IPS DF 19.7 (cell line): Measurements from ENCODE around the gene BANF1.
A peak's percentile ranks its signal among the peaks of the same experiment; 100 is the strongest.

Experiments
- DNase-seq: peaks from one replicate; pipeline ENCODE4 v3.0.0-alpha.2; 2013; ENCODE audit warnings: low read depth, low spot score

BANF1 gene

GRCh38 chr11:66039765-66040164 is 37.5 kb downstream of the BANF1 start:
- no peak for DNase-seq

GRCh38 chr11:66042227-66042995 is 40.1 kb downstream of the BANF1 start:
- DNase-seq, result no peak

DNA sequence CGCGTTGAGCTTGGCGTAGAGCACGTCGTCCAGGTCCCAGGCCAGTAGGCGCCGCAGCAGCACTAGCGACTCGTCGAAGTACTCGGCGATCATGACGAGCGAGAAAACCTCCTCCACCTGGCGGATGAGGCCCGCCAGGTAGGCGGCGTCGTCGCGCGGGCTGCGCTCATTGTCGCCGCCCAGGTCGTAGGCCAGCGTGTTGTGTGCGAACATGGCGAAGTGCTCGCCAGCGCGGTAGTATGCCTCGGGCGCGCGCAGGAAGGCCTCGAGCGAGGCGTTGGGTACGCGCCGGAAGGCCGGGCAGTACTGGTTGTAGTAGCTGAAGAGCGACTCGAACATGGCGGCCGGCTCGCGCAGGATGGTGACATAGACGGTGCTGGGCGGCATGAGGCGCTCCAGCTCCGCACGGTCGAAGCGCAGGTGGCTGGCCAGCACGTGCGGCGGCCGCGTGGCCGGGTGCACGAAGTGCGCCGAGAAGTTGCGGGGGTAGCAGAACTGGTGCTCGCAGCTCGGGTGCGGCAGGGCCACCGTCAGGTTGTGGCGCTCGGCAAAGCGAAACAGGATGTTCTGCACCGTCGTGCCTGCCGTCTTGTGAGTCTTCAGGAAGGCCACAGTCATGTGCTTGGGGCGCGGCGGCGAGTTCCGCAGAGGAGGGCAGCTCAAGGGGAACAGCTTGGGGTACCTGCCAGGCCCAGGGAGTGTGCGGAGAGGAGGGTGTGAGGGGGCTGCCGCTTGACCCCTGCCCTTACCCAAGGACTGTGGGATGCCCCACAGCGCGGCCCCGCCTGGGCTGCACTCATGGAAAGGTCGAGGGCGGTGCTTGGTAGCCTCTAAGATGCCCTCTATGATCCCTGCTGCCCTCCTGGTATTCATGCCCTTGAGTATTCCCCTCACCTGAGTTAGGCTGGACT is 40.9 kb downstream of the BANF1 start:
- no peak for DNase-seq

- DNase-seq, result no peak
These were observed 42.5 kb downstream of the BANF1 start for GRCh38 chr11:66044757-66045156.

- DNase-seq, result peak; percentile 50
These were observed 42.9 kb downstream of the BANF1 start for GRCh38 chr11:66045177-66045639.

GRCh38 chr11:66046901-66047300 is 44.6 kb downstream of the BANF1 start:
- no peak for DNase-seq

- no peak for DNase-seq
These were observed 45.5 kb downstream of the BANF1 start for GRCh38 chr11:66047541-66048365.

DNA sequence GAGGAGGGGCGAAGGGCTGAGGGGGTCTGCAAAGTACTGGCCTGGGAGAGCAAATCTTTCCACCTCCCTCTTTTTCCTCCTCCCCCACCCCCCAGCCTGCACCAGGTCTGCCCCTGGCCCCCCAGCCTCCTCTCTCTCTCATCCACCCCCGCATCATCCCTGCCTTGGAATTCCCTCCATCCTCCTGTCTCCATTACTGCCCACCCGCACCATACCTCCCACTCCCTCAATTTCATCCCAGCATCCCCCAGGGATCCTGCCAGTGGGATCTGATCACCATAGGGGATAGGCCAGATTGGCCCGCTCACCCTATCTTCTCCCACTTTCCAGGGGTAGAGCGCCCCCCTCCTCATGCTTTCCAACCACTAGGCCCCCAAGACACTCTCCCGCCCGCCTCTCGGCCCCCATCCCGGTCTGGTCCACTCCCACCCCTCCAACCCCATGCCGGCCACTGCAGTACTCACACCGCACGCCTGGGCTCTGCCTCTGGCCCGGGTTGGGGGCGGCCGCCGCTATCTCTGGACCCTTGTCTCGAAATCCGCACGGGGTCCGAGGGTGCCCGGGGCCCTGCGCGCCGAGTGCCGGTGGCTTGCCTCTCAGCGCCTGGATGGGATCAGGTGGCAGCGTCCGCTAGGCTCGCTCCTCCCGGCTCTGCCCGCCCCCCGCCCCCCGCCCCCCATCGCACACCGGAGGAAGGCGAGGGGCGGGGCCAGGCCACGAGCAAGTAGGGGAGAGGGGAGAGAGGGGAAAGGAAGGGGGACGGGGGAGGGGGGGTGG is 46.4 kb downstream of the BANF1 start, which contains the start of gene GAL3ST3:
Gene GAL3ST3, minus strand, starts transcription at position 615 of the 777 bp plus-strand sequence. CDS start 3,746 bp downstream, outside the sequence.
- no peak for DNase-seq

GRCh38 chr11:66050581-66051231 is 48.4 kb downstream of the BANF1 start:
- no peak for DNase-seq

DNA sequence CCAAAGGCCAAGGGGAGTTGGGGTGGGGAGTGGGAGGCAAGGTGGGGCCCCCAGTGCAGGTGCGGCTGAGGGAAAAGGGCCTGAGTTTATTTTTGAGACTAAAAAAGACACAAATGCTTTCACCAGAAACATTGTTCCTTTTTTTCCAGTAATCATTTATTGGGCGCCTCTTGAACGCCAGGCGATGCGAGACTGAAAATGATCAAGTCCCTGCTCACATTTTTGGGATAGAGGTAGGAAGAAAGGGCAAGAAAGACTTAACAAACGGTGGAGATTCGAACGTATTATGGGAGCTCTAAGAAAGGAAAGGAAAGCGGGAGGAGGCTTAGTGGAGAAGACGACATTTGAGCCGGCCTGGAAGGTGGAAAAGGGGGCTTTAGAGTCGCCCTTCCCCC is 49.1 kb downstream of the BANF1 start:
- no peak for DNase-seq

DNA sequence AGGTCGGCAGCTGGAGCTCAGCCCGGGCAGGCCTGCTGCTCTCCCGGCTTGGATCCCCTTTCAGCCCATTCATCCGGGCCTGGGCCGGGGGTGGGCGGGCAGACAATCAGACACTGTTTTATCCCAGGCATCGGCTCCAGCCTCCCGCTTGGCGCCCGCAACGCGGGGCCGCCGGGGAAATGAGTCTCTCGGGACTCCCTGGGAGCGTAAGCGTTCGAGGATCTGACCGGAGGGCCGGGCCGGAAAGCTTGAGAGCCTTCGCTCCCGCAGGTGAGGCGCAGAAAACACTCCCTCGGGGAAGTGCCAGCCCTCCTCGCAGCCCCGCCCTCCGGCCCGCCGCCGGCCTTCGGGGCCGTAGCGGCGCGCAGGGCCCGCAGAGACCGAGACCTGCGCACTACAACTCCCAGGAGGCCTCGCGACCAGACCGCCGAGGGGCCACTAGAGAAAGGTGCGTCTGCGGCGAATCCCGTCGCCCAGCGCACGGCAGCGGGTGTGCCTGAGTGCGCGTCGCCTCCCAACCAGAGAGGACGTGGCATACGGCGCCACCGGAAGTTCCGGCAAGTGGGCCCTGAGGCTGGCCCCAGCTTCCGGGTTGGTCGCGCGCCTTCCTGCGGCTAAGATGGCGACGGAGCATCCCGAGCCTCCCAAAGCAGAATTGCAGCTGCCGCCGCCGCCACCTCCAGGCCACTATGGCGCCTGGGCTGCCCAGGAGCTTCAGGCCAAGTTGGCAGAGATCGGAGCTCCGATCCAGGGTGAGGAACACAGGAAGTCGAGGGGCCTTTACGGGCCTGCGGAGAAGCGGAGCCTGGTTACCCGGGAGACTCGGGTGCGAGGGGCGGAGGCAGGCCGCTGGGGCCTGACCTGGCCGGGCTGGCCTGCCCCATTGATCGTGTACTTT is 49.7 kb downstream of the BANF1 start, which contains the start of gene SF3B2:
Gene SF3B2, plus strand, starts transcription at position 599 of the 898 bp plus-strand sequence. Its CDS starts 21 bp downstream, at position 620.
- peak; percentile 92 for DNase-seq

- DNase-seq, result no peak
These were observed 50.3 kb downstream of the BANF1 start for GRCh38 chr11:66052664-66052982.
